Left colon (tissue), 2 donors: ENCODE results near the gene PPARG. TPM values are rescaled to one million over a fixed set of nuclear protein-coding genes. Genes with fewer than 3 reads are reported as not detected.
"Not testable (repeated sequence)": the region's sequence is repeated elsewhere in the genome, so short reads cannot be mapped to it uniquely, and the experiment has no call there.

Source experiments
- ATAC-seq: fragments of 200-7000 bp; cut with Tn5 transposase; one replicate; pipeline ENCODE4 v1.9.1; 2020; ENCODE audit warnings: mild to moderate bottlenecking, moderate library complexity
- DNase-seq, 2 donors: peaks; one replicate each; pipeline ENCODE4 v3.0.0-alpha.2; 2020
- intact Hi-C, 2 donors: fragments of 100-400 bp; cut with DNase I in 1 of 2; cut with micrococcal nuclease in 1 of 2; formaldehyde crosslinking; loops; one replicate each; pipeline versions ENCODE4 v1.11.2 to v1.14.0; 2022; cut with DNase I, micrococcal nuclease
- total RNA-seq, 2 donors: library from RNA; stranded (reverse); fragmentation: NEBNext Ultra II Directional; extraction: Animal tissue kit (Norgen Biotek cat#: 25700); gene quantifications; one replicate each; pipeline ENCODE4 v1.2.1, GENCODE V29; 2021
- donor health status: DM: no; HTN: no; CAD: no.
- donor health status: DM: yes; HTN: yes; CAD: no.

PPARG gene
- total RNA-seq, 2 donors from 2014 or later = 91.2 to 143 TPM

DNA sequence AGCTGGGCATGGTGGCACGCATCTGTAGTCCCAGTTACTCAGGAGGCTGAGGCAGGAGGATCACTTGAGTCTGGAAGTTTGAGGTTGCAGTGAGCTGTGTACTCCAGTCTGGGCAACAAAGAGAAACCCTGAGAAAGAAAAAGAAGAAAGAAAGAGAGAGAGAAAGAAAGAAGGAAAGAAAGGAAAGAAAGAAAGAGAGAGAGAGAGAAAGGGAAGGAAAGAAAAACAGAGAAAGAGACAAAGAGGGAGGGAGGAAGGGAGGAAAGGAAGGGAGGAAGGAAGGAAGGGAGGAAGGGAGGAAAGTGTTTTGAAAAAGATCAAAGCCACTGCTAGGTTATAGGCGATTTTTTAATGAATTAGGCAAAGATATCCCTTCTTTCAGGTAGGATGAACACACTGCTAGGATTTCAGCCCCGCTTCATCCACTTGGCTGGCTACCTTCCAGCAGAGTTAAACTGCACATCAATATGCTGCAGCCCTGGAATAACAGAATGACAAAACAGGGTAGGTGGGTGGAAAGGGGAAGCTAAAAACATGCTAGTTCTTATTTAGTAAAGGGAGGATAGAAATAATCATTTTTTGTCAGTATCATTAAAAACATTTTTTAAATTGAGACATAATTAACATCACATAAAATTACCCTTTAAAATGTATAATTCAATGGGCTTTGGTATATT lies 12.8 kb upstream of the PPARG start:
- DNase-seq (no peak), ATAC-seq (no peak)
- intact Hi-C loops = no loop called here

DNA sequence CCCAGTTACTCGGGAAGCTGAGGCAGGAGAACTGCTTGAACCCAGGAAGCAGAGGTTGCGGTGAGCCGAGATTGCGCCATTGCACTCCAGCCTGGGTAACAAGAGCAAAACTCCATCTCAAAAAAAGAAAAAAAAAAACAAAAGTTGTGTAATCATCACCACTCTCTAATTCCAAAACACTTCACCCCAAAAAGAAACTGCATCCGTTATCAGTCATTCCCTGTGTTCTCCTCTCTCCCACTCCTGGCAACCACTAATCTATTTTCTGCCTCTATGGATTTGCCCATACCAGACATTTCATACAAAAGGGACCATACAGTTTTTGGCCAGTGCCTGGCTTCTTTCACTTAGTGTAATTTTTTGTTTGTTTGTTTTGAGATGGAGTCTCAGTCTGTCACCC lies 12.0 kb upstream of the PPARG start:
- DNase-seq, ATAC-seq, intact Hi-C loops: not testable (repeated sequence)

DNA sequence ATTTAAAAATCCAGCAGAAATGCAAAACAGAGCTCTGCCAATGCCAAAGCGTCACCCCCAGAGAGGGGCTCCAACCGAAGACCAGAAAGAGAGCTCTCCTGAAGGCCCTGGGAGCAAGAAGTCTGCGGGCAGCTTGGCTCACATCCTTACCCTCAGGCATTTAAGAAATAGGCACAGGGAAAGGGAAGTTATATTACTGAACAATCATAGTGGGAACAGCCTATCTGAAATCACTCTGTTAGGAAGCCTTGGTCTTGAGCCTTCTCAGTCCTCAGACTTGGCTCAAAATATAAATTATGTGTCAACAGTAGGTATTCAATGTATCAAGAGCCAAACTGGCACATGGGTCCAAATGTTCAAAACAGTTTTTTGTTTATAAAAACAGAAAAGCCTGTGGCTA lies 10.3 kb upstream of the PPARG start:
- ATAC-seq (no peak), DNase-seq (no peak)
- intact Hi-C loops = no loop called here

DNA sequence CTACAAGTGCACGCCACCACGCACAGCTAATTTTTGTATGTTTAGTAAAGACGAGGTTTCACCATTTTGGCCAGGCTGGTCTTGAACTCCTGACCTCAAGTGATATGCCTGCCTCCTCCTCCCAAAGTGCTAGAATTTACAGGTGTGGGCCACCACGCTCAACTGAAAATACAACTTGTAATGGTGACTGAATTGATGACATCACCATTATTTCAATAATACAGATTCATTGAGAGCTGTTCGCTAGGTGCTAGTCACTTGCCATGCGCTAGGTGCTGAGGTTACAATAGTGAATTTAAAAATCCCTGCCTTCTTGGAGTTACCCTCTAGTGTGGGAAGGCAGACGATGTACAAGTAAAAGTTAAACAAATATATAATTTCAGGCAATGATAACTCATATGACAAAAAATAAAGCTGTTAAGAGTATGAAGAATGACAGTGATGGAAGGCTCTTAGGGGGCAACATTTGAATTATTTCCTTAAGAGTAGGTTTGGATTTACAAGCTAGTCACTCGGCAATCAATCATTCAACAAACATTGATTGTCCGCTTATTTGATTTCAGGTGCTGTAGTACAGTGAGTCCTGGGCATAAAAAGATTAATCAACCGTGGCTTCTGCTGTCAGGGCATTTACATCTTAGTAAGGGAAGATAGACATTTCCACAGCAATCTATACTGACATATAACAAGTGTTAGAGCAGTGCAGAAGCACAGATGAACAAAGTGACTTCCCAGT lies 9.1 kb upstream of the PPARG start:
- intact Hi-C loops = no loop called here
- DNase-seq = no peak
- ATAC-seq = no peak

GRCh38 chr3:12280357-12280806 lies 8.5 kb upstream of the PPARG start:
- intact Hi-C loops = no loop called here
- ATAC-seq (no peak), DNase-seq (no peak)

DNA sequence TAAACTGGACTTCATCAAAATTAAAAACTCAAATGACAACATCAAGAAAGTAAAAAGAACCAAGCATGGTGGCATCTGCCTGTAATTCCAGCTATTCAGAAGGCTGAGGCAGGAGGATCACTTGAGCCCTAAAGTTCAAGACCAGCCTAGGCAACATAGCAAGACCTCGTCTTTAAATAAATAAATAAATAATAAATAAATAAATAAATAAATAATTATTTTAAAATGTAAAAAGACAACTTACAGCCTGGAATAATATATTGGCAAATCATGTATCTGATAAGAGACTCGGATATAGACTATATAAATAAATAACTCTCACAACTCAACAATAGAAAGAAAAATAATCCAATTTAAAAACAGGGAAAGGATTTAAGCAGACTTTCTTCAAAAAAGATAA lies 4.3 kb upstream of the PPARG start:
- ATAC-seq = no peak
- no peak for DNase-seq
- intact Hi-C loops = no loop called here

GRCh38 chr3:12285003-12285555 lies 3.8 kb upstream of the PPARG start:
- DNase-seq (no peak), ATAC-seq (no peak)
- intact Hi-C loops = no loop called here

DNA sequence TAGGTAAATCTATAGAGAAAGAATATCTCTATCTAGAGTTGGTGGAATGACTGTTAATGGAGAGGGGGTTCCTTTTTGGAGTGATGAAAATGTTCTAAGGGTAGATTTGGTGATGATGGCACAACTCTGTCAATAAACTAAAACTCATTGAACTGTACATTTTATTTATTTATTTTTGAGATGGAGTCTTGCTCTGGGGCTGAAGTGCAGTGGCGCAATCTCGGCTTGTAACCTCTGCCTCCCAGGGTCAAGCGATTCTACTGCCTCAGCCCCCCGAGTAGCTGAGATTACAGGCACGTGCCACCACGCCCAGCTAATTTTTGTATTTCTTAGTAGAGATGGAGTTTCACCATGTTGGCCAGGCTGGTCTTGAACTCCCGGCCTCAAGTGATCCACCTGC lies 3.1 kb upstream of the PPARG start:
- intact Hi-C loops, ATAC-seq, DNase-seq: not testable (repeated sequence)

DNA sequence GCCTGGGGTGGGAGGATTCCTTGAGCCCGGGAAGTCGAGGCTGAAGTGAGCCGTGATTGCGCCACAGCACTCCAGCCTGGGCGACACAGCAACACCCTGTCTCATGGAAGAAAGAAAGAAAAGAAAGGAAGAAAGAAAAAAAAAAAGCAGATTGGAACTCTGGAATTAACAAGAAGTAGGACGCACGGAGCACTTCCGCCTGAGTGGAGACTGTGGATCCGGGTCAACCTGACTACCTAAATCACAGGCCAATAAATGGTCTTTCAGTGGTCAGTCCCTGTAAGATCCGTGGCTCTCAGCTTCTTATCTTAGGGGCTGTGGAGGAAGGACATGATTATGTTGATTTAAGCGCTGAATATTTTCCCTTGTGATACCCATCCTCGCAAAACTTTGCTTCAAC lies 2.4 kb upstream of the PPARG start:
- ATAC-seq (no peak), DNase-seq (no peak)
- intact Hi-C loops = no loop called here

DNA sequence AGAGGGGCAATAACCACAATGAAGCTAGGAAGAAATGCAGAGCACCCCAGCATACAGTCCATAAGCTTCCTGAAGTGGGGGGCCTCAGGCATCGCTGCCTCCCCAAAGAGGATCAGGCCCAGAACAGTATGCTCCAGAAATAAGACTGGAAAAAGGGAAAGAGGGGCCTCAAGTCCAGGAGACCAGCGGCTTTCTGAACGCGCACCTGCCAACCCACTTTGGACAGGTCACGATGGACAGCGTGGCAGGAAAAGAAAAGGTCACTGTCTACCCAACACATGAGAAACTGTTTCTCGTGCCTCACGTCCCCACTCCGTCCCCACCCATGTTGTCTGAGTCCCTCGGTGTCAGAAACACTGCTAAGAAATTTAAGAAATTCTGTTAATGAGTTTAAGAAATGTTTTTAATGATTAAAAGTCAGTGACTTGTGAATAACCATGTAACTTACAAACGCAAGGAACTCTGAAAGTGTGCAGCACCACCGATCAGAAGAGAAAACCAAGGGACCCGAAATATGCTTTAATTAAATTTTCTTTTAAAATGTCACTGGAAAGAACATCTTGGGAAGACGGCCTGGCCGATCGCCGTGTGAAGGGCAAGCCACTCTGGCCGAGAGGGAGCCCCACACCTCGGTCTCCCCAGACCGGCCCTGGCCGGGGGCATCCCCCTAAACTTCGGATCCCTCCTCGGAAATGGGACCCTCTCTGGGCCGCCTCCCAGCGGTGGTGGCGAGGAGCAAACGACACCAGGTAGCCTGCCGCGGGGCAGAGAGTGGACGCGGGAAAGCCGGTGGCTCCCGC lies 1.7 kb upstream of the PPARG start:
- intact Hi-C loops = no loop called here
- ATAC-seq (peak; percentile 22), DNase-seq (peak; percentile 52 to 63)

DNA sequence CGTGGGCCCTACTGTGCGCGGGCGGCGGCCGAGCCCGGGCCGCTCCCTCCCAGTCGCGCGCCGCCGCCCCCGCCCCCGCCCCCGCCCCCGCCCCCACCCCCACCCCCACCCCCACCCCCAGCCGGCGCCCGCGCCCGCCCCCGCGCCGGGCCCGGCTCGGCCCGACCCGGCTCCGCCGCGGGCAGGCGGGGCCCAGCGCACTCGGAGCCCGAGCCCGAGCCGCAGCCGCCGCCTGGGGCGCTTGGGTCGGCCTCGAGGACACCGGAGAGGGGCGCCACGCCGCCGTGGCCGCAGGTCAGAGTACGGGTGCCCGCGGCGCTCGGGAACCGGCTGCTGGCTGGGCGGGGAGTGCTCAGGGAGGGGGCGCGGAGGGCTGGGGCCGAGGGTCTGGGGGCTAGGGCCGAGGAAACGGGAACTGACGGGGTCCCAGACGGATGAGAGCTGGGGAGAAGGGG lies 1.1 kb upstream of the PPARG start:
- peak; percentile 62 for ATAC-seq
- intact Hi-C loops = no loop called here
- peak; percentile 49 to 68 for DNase-seq

DNA sequence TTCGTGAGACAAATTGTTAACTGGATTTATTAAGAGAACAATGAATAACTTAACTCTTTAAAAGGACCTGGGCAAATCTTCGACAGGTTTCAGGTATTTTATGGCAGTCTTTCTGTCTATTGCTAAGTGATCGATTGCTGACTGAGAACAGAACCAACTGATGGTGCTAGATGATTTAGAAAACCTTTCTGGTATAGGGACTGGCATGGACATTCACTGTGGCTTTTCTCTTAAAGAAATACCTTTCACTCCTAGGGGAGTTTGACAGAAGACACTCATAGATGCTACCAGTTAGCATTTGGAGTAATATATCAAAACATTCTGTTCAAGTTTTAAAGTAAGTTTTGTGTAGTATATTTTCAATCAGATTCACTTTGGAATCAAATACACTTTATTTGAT lies 654 bp downstream of the PPARG start:
- ATAC-seq (peak; percentile 14), DNase-seq (no peak)
- intact Hi-C loops = no loop called here

DNA sequence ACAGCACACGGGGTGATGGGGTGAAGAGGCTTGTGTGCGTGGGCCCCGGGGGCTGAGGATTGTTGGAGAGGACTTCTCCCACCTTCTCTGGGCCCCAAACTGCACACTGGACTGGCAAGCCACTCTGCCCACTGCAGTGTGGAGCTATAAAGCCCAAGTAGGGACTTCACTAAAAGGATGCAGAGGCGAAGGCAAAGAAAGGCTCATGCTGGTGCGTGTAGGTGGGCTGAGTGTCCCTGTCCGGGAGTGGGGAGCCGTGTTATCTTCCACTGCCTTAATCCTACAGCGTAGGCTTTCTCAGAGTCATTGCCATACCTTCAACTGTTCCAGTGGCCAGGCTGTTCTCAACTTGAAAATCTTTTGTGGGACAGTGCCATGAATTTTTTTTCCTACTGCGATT lies 3.9 kb downstream of the PPARG start:
- intact Hi-C loops = no loop called here
- ATAC-seq = no peak
- no peak for DNase-seq

GRCh38 chr3:12294885-12295580 lies 6.2 kb downstream of the PPARG start:
- intact Hi-C loops = no loop called here
- ATAC-seq = peak; percentile 41

GRCh38 chr3:12296511-12296910 lies 7.6 kb downstream of the PPARG start:
- DNase-seq = no peak
- intact Hi-C loops = no loop called here
- no peak for ATAC-seq

More at GRCh38 chr3:12294885-12295580, 6.2 kb downstream of the PPARG start:
- DNase-seq = no peak

DNA sequence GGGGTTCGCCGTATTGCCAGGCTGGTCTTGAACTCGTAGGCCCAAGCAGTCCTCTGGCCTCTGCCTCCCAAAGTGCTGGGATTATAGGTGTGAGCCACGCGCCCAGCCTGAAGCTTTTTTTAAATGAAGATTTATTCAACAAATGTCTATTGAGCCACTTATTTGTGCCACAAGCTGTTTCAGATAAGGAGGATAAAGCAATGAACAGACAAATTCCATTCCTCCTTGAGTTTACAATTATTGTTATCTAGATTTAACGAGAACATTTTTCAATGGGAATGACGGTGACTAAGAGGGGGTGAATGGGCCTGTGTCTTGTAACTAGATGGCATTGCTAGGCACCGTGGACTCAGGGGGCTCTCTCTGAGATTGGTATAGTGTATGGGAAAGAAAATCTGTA lies 10.2 kb downstream of the PPARG start:
- DNase-seq (no peak), ATAC-seq (no peak)
- intact Hi-C loops = no loop called here

- intact Hi-C loops = no loop called here
- DNase-seq (no peak), ATAC-seq (peak; percentile 89)
Observed at GRCh38 chr3:12300137-12300536, 11.3 kb downstream of the PPARG start.

GRCh38 chr3:12301031-12301430 lies 12.2 kb downstream of the PPARG start:
- ATAC-seq (no peak), DNase-seq (no peak)
- intact Hi-C loops = no loop called here

DNA sequence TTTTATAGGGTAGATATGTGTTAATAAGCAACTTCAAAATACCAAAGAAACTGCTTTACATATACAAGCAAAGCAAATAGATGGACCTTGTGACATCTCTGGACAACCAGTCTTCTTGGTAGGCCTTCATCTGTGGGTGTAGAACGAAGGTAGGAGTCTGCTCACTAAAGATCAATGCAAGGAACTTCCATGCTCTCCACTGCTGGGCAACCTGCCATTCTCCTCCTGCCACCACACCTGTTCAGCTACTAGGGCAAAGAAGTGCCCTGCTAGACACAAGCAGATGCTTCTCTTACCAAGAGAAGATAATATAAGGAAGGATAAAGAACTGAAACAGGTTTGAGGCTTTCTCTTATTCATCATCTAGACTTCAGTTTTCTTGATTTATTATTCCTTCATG lies 12.6 kb downstream of the PPARG start:
- peak in 1 of 2 donors; percentile 35 for DNase-seq
- intact Hi-C loops = no loop called here

More for the DNA sequence above, 12.6 kb downstream of the PPARG start:
- ATAC-seq = peak; percentile 35
